Measurements from ENCODE around the gene RGS9BP.

The RGS9BP gene

DNA sequence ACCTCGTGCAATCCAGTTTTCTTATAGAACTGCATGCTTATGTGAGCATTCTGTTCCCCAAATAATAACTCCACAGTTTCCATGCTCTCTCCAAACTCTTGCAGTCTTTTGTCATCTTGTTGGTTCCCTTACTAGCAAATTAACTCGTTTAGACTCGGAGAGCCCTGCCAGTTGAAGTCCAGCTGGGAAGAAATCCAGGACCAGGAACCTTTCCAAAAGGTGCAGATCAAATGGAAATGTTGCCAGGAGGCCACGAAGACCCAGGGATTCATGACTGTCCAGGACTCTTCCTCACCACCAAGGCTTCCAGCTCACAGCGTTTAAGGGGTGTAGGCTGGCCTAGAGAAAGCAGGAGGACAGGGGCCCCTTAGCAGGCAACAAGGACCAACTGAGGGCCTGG, 41.8 kb downstream of the RGS9BP start:
- H3K79me1 ChIP-seq (ENCODE audit: low read depth, low read length), result no peaks in the 10 kb centered on the region

GRCh38 chr19:32718286-32718685, 42.6 kb downstream of the RGS9BP start:
- DNase-seq (ENCODE audit: low spot score), result no peak
- no peak overlapping the region for H2BK15ac ChIP-seq (ENCODE audit: low read length)
- no CpG with 5 or more reads among the region's 7 CpGs for WGBS, 2 donors (ENCODE audit: extremely low coverage in 2 of 2, insufficient read length in 2 of 2, insufficient replicate concordance in 1 of 2)
- no peak overlapping the region for H2AFZ ChIP-seq (ENCODE audit: low read length)
- H2AK5ac ChIP-seq (ENCODE audit: low read depth, low read length), result no peak overlapping the region
- no peak overlapping the region for H3K23ac ChIP-seq (ENCODE audit: low read depth, low read length, poor library complexity)
- H3K9ac ChIP-seq (ENCODE audit: low read depth, low read length, poor library complexity), result no peak overlapping the region
- no peak overlapping the region for H3K4ac ChIP-seq (ENCODE audit: low read length)
- H3K36me3 ChIP-seq (replicated peaks in 1 of 2; ENCODE audit: control insufficient read depth in 2 of 2, insufficient read depth in 2 of 2, low read length in 2 of 2), result peaks cover 0 to 2% of the 10 kb centered on the region in 2 donors
- no peak overlapping the region for H4K91ac ChIP-seq (ENCODE audit: low read depth, low read length, poor library complexity)
- no peak overlapping the region for H4K8ac ChIP-seq (ENCODE audit: low read depth, low read length)
- H3K4me2 ChIP-seq (ENCODE audit: insufficient read depth, low read length, poor library complexity, severe bottlenecking), result no peak overlapping the region
- no peak overlapping the region for H3K27ac ChIP-seq (replicated peaks; ENCODE audit: low read length)
- no peak overlapping the region for H2BK12ac ChIP-seq (ENCODE audit: low read length)
- no peak overlapping the region for H3K14ac ChIP-seq (ENCODE audit: low read length)
- H3K9me3 ChIP-seq (replicated peaks in 1 of 2; ENCODE audit: control insufficient read depth in 2 of 2, insufficient read depth in 1 of 2, low read depth in 1 of 2, low read length in 2 of 2), result no peaks in the 10 kb centered on the region
- H3K4me3 ChIP-seq (ENCODE audit: low read length in 2 of 2), result no peak overlapping the region
- H3K4me1 ChIP-seq (ENCODE audit: control insufficient read depth in 2 of 2, insufficient read depth in 1 of 2, low read depth in 1 of 2, low read length in 2 of 2), result no peaks in the 10 kb centered on the region
- H3K27me3 ChIP-seq (ENCODE audit: control insufficient read depth in 3 of 3, insufficient read depth in 3 of 3, low read depth in 1 of 3, low read length in 3 of 3), result no peaks in the 10 kb centered on the region
- no peak overlapping the region for H2BK120ac ChIP-seq (ENCODE audit: low read depth, low read length)
- no peak overlapping the region for H2BK5ac ChIP-seq (ENCODE audit: low read length)
- no peak overlapping the region for H3K18ac ChIP-seq (ENCODE audit: low read length)
- no peaks in the 10 kb centered on the region for H3K79me1 ChIP-seq (ENCODE audit: low read depth, low read length)

More for the DNA sequence above, 41.8 kb downstream of the RGS9BP start:
- Histone ChIP-seq H3K14ac (ENCODE audit: low read length) (no peak overlapping the region), H3K27me3 (ENCODE audit: control insufficient read depth in 3 of 3, insufficient read depth in 3 of 3, low read depth in 1 of 3, low read length in 3 of 3) (no peaks in the 10 kb centered on the region), H4K8ac (ENCODE audit: low read depth, low read length) (no peak overlapping the region), H3K27ac (replicated peaks; ENCODE audit: low read length) (no peak overlapping the region), H3K4me2 (ENCODE audit: insufficient read depth, low read length, poor library complexity, severe bottlenecking) (no peak overlapping the region), H2BK15ac (ENCODE audit: low read length) (no peak overlapping the region), H3K18ac (ENCODE audit: low read length) (no peak overlapping the region), H2AK5ac (ENCODE audit: low read depth, low read length) (no peak overlapping the region), H3K4me1 (ENCODE audit: control insufficient read depth in 2 of 2, insufficient read depth in 1 of 2, low read depth in 1 of 2, low read length in 2 of 2) (no peaks in the 10 kb centered on the region), H4K91ac (ENCODE audit: low read depth, low read length, poor library complexity) (no peak overlapping the region), H2BK5ac (ENCODE audit: low read length) (no peak overlapping the region), H2BK12ac (ENCODE audit: low read length) (no peak overlapping the region), H3K9me3 (replicated peaks in 1 of 2; ENCODE audit: control insufficient read depth in 2 of 2, insufficient read depth in 1 of 2, low read depth in 1 of 2, low read length in 2 of 2) (no peaks in the 10 kb centered on the region), H3K4me3 (ENCODE audit: low read length in 2 of 2) (no peak overlapping the region), H3K36me3 (replicated peaks in 1 of 2; ENCODE audit: control insufficient read depth in 2 of 2, insufficient read depth in 2 of 2, low read length in 2 of 2) (peaks cover 0 to 2% of the 10 kb centered on the region in 2 donors), H2BK120ac (ENCODE audit: low read depth, low read length) (no peak overlapping the region), H3K23ac (ENCODE audit: low read depth, low read length, poor library complexity) (no peak overlapping the region), H3K9ac (ENCODE audit: low read depth, low read length, poor library complexity) (no peak overlapping the region), H2AFZ (ENCODE audit: low read length) (no peak overlapping the region), H3K4ac (ENCODE audit: low read length) (no peak overlapping the region)
- no CpG with 5 or more reads among the region's 5 CpGs for WGBS, 2 donors (ENCODE audit: extremely low coverage in 2 of 2, insufficient read length in 2 of 2, insufficient replicate concordance in 1 of 2)
- DNase-seq (ENCODE audit: low spot score), result no peak

GRCh38 chr19:32719611-32720059, 44.0 kb downstream of the RGS9BP start, which contains the start of gene TDRD12:
TSS of gene TDRD12 (plus strand) at chr19:32719767. CDS start at chr19:32720073, 306 bp downstream.
- Histone ChIP-seq H3K4me1 (ENCODE audit: control insufficient read depth in 2 of 2, insufficient read depth in 1 of 2, low read depth in 1 of 2, low read length in 2 of 2) (no peaks in the 10 kb centered on the region), H2BK5ac (ENCODE audit: low read length) (no peak within 1 kb of the TSS), H4K91ac (ENCODE audit: low read depth, low read length, poor library complexity) (no peak within 1 kb of the TSS), H3K9ac (ENCODE audit: low read depth, low read length, poor library complexity) (no peak within 1 kb of the TSS), H3K36me3 (replicated peaks in 1 of 2; ENCODE audit: control insufficient read depth in 2 of 2, insufficient read depth in 2 of 2, low read length in 2 of 2) (peaks cover 0 to 1% of the 10 kb centered on the region in 2 donors), H3K4me2 (ENCODE audit: insufficient read depth, low read length, poor library complexity, severe bottlenecking) (no peak within 1 kb of the TSS), H2BK12ac (ENCODE audit: low read length) (peak within 1 kb of the TSS; percentile 41), H2BK15ac (ENCODE audit: low read length) (no peak within 1 kb of the TSS), H3K18ac (ENCODE audit: low read length) (peak within 1 kb of the TSS; percentile 85), H3K14ac (ENCODE audit: low read length) (peak within 1 kb of the TSS; percentile 38), H3K79me1 (ENCODE audit: low read depth, low read length) (no peaks in the 10 kb centered on the region), H3K23ac (ENCODE audit: low read depth, low read length, poor library complexity) (peak within 1 kb of the TSS; percentile 80), H3K27ac (replicated peaks; ENCODE audit: low read length) (no peak within 1 kb of the TSS), H2AK5ac (ENCODE audit: low read depth, low read length) (peak within 1 kb of the TSS; percentile 70), H4K8ac (ENCODE audit: low read depth, low read length) (no peak within 1 kb of the TSS), H2BK120ac (ENCODE audit: low read depth, low read length) (no peak within 1 kb of the TSS), H3K27me3 (ENCODE audit: control insufficient read depth in 3 of 3, insufficient read depth in 3 of 3, low read depth in 1 of 3, low read length in 3 of 3) (no peaks in the 10 kb centered on the region), H3K4me3 (ENCODE audit: low read length in 2 of 2) (no peak within 1 kb of the TSS), H3K9me3 (replicated peaks in 1 of 2; ENCODE audit: control insufficient read depth in 2 of 2, insufficient read depth in 1 of 2, low read depth in 1 of 2, low read length in 2 of 2) (no peaks in the 10 kb centered on the region), H3K4ac (ENCODE audit: low read length) (no peak within 1 kb of the TSS), H2AFZ (ENCODE audit: low read length) (no peak within 1 kb of the TSS)
- no peak for DNase-seq (ENCODE audit: low spot score)
- WGBS, 2 donors (ENCODE audit: extremely low coverage in 2 of 2, insufficient read length in 2 of 2, insufficient replicate concordance in 1 of 2), result no CpG with 5 or more reads among the region's 44 CpGs

- WGBS, 2 donors (ENCODE audit: extremely low coverage in 2 of 2, insufficient read length in 2 of 2, insufficient replicate concordance in 1 of 2), result no CpG with 5 or more reads among the region's 22 CpGs
- Histone ChIP-seq H2BK12ac (ENCODE audit: low read length) (no peak overlapping the region), H3K4me2 (ENCODE audit: insufficient read depth, low read length, poor library complexity, severe bottlenecking) (no peak overlapping the region), H3K23ac (ENCODE audit: low read depth, low read length, poor library complexity) (no peak overlapping the region), H2BK120ac (ENCODE audit: low read depth, low read length) (no peak overlapping the region), H3K4me1 (ENCODE audit: control insufficient read depth in 2 of 2, insufficient read depth in 1 of 2, low read depth in 1 of 2, low read length in 2 of 2) (no peaks in the 10 kb centered on the region), H3K27me3 (ENCODE audit: control insufficient read depth in 3 of 3, insufficient read depth in 3 of 3, low read depth in 1 of 3, low read length in 3 of 3) (no peaks in the 10 kb centered on the region), H3K9me3 (replicated peaks in 1 of 2; ENCODE audit: control insufficient read depth in 2 of 2, insufficient read depth in 1 of 2, low read depth in 1 of 2, low read length in 2 of 2) (no peaks in the 10 kb centered on the region), H3K4ac (ENCODE audit: low read length) (no peak overlapping the region), H3K4me3 (ENCODE audit: low read length in 2 of 2) (no peak overlapping the region), H2BK5ac (ENCODE audit: low read length) (no peak overlapping the region), H2AFZ (ENCODE audit: low read length) (no peak overlapping the region), H3K79me1 (ENCODE audit: low read depth, low read length) (no peaks in the 10 kb centered on the region), H3K9ac (ENCODE audit: low read depth, low read length, poor library complexity) (no peak overlapping the region), H3K14ac (ENCODE audit: low read length) (no peak overlapping the region), H4K8ac (ENCODE audit: low read depth, low read length) (no peak overlapping the region), H3K18ac (ENCODE audit: low read length) (no peak overlapping the region), H2AK5ac (ENCODE audit: low read depth, low read length) (no peak overlapping the region), H3K27ac (replicated peaks; ENCODE audit: low read length) (no peak overlapping the region), H4K91ac (ENCODE audit: low read depth, low read length, poor library complexity) (no peak overlapping the region), H2BK15ac (ENCODE audit: low read length) (no peak overlapping the region), H3K36me3 (replicated peaks in 1 of 2; ENCODE audit: control insufficient read depth in 2 of 2, insufficient read depth in 2 of 2, low read length in 2 of 2) (no peaks in the 10 kb centered on the region)
- no peak for DNase-seq (ENCODE audit: low spot score)
These were observed 44.7 kb downstream of the RGS9BP start for GRCh38 chr19:32720216-32720935.

All from neuronal stem cell (in vitro differentiated cells).